Measurements from ENCODE around the gene SLC25A22.

SLC25A22 gene

DNA sequence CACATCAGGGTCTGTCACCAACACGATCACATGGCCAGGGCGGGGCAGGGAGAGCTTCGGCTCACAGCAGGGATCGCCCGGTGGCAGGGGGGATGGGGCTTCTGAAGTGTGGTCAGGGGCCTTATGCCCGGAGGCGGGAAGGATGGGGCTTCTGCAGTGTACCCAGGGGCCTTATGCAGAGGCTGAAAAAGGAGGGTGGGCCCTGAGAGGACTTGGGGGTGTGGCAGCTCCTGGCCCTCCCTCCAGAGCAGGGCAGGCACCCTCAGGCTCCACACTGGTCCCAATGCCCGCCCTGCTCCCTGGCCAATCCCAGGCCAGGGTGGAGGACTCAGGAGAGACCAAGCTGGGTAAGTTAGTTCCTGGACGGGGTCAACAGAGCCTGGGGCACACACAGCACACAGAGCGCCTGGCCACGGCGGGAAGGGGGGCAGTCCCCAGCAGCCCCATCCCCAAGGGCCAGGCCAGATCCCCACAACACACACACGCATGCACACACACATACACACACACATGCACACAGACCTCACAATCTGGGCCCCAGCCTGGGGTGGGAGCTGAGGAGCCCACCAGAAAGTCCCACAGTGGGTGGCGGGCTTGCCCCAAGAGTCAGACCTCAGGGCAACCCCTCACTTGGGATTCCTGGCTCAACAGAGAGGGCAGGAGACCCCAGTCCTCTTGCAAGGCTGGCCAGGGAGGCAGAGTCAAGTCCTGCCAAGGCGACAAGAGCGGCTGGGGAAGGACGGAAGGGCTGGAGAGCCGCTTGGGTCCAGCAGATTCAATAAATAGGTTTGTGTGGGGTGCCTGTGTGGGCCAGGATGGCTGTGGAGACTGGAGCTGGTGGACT lies 7.1 kb downstream of the SLC25A22 start:
- no peak for DNase-seq (ENCODE audit: low read depth in 2 of 2)

DNA sequence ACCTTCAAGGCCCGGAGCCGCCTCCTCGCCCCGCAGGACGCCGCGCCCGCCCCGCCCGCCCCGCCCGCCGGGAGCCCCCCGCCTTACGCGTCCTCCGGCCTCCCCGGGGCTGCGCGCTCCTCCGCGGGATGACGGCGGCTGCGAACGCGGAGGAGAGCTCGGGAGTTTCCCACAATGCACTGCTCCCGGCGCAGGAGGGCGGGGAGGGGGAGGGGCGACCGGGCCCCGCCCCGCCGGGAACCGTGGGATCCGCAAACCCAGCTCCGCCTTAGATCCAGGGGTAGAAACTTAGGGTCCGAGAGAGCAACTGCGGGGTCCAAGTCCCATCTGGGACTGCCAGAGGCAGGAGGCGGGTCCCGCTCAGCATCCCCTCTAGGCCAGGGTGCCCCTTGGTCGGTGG lies 8.1 kb downstream of the SLC25A22 start, which contains the start of gene CEND1:
Gene CEND1, minus strand, starts transcription at position 148 of the 400 bp plus-strand sequence. CDS start 1,514 bp downstream, outside the sequence.
- peak in 1 of 2 donors; percentile 52 for DNase-seq (ENCODE audit: low read depth in 2 of 2)

DNA sequence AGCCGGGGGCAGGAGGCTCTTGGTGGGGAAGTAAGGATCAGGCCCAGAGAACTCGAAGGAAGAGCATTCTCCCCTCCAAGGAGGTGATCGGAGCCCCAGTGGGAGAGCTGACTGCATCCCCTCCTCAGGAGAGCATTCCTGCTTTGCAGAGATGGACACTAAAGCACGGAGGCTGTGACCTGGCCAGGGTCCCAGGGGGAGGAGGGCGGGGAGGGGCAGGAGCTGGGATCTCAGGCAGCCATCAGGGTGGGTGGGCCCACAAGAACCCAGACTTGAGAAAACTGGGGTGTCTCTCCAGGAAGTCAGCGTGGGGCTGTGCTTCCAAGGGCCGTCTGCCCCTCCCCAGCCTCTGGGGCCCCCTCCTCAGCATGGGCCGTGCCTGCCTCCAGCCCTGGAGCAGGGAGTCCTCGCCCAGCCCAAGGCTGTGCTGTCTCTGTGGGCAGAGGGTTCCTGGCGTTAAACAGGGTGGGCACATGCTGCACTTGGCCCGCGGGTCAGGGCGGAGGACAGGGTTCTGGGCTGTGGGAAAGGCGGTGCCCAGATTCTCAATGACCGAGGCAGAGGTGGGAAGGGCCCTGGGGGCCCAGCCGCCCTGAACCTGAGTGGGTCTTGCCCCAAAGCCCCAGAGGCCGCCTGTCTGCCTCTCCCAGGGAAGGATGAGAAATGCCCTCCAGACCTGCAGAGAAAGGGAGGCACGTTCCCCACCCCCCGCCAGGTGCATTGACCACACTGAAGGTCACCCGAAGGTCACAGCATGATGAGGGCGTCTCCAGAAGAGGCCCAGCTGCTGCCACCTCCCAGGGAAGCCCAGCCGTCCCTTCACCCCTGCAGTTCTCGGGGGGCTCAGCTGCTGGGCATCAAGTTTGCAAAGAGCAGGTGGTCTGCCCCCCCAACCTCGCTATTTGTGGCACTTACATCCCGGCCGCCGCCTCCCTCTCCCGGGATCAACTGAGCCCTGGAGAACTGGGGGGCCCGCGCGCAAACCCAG lies 8.8 kb downstream of the SLC25A22 start:
- no peak for DNase-seq (ENCODE audit: low read depth in 2 of 2)

DNA sequence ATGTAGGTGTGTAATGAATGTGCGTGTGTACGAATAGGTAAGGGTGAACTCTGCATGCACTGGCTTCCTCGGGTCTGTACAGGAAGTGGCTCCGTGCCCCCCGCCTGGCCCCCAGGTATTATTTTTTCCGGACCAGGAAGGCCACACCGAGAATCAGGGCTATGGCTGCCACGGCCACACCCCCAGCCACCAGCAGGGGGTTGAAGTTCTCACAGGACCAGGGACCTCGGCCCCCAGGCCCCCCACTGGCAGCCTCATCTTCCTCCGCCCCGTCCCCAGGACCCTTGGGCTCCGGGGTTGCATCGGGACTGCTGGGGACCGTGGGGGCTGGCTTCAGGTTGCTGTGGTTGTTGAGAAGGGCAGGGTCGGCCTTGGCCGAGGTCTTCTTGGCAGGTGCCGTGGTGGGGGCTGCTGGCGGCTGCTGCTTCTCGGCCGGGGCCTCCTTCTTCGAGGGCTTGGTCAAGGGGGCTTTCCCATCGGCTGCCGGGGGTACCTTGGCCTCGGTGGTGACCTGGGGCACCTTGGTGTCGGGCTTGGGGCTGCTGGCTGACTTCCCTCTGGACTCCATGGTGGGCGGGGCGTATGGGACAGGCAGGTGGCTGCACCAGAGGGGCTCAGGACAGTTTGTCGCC lies 10.0 kb downstream of the SLC25A22 start:
- no peak for DNase-seq (ENCODE audit: low read depth in 2 of 2)

DNA sequence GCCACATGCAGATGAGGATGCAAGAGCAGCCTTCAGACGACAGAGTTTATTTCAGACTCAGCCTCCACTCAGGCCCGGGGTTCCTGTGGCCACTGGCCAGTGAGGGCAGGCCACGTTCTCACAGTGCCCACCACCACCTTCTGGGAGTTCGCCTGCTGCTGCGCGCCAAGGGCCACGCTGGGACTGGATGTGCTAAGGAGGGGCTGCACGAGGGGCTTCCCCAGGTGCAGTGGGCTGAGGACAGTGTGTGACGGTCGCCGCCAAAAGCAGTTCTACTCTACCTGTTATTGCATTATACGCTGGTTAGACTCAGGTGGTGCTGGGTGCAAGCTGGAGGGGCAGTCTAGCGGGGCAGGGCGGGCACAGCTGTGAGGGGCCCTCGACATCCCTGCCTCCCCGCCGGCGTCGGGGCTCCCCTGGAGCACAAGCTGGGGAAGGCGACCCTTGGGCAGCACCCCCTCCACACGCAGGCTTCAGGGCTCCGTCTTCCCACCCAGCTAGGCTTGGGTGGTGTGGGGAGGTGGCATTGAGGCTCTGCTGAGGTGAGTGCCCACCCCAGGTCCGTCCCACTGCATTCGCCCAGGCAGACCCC lies 10.9 kb downstream of the SLC25A22 start:
- no peak for DNase-seq (ENCODE audit: low read depth in 2 of 2)

DNA sequence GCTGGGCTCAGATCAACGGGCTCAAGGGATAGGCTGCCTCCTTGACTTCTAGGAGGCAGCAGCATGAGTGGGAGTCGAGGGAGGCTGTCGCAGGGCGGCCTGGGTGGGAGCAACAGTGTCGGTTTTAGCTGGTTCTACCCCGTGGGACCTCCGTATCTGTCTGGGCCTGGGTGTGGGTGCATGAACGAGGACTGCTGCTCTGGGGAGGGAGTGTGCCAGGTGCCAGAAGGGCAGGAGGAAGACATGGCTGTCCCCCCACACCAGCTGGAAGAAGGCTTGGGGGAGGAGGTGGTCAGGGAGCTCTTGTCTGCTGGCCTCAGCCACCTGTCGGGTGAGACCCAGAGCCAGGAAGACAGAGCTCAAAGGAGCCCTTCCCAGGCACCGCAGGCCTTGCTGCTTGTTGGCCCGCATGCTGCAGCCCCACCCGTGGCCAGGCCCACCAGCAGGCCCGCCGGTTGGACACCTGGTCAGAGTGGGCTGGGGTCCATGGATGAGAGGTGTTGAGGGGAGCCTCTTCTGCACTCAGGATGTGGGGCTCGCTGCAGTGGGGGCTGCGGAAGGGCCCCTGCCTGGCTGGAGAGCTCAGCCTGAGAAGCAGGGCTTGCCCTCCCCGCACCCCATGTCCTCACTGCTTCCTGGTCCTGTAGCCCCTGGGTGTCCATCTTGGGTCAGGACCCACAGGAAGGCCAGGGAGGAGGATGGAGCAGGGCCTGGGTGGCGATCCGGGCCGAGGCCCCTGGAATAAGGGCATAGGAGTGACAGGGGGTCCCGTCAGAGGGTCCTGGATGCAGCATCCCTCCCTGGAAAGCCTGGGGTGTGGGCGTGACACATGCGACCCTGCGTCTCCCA lies 11.6 kb downstream of the SLC25A22 start:
- DNase-seq (ENCODE audit: low read depth in 2 of 2), result no peak

DNA sequence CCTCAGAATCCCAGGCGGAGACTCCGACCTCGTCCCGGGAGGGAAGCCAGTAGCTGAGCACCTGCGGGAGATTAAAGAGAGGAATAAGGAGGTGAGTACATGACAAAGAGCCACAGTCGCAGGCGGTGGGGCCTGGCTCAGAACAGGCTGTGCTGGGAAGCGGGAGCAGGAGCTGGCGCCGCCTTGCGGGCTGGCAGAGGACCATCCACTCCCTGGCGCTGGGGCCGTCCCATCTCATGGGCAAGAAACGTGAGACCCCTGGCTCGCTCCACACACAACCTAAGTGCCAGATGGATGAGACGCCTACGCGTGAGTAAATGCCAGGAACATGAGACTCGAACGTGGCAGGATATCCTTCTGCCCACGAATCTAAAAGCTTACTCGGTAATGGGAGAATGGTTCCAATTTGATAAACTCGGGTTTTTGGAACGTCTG lies 14.5 kb downstream of the SLC25A22 start:
- DNase-seq (ENCODE audit: low read depth in 2 of 2), result no peak

DNA sequence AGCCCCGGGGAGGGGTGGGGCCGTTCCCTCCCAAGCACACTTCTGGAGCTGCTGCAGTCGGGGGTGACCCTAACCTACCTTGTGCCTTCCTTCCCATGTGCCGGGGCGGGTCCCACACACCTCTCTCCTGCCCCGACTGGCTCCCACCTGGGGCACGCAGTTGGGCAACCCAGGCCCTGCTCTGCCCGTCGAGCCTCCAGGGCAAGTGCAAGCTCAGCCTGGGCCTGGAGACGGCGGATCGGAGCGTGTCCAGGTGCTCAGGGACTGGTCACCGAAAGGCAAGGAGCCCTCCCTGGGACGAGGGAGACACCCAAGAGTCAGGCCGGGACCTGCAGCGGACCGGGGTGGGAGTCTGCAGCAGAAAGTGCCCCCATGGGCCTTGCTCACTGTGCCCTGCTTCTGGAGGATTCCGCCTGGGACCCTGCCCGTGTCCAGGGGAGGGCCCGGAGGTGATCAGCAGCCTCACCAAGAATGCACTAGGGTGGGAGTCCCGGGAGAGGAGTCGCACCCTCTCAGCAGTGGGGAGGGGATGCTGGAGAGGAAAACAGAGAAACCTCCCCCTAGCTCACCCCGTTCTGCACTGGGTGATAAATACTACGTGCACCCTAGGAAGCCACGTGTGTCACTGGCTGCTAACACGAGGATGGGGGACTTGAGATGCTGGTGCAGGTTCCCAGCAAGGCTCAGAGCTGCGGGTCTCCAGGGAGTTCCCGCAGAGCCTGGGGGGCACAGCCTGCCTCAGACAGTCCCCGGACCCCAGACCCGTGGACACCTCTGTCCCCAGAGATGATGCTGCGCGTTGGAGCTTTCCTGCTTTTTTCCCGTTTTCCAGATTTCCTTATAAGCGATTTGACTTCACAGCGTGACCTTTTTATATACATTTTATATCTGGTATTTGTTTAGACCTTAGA lies 15.6 kb downstream of the SLC25A22 start:
- no peak for DNase-seq (ENCODE audit: low read depth in 2 of 2)

DNA sequence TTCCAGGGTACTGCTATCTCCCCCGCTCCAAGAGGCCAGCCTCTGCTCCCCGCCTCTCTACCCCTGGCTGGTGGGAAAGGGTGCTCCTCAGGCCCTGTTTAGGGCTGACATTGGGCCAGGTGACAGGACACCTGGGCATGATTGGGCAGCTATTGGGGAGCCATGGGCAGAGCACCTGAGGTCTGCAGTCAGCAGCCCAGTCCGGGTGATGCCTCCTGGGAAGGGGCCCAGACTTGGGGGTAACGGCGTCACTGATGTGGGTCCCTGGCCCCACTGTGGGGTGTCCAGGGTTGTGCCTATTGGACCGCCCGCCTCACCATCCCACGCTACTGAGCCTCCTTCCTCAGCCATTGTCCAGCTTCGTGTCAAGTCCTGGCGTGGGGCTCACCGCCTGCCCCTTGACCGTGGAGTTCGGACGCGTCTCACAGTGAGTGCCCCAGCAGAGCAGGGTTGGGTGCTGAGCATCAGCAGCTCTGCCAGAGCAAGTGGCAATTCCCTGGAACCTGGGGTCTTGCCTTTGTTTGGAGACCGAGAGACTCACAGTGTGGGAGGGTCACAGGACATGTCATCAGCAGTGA lies 18.0 kb downstream of the SLC25A22 start:
- DNase-seq (ENCODE audit: low read depth in 2 of 2), result no peak

DNA sequence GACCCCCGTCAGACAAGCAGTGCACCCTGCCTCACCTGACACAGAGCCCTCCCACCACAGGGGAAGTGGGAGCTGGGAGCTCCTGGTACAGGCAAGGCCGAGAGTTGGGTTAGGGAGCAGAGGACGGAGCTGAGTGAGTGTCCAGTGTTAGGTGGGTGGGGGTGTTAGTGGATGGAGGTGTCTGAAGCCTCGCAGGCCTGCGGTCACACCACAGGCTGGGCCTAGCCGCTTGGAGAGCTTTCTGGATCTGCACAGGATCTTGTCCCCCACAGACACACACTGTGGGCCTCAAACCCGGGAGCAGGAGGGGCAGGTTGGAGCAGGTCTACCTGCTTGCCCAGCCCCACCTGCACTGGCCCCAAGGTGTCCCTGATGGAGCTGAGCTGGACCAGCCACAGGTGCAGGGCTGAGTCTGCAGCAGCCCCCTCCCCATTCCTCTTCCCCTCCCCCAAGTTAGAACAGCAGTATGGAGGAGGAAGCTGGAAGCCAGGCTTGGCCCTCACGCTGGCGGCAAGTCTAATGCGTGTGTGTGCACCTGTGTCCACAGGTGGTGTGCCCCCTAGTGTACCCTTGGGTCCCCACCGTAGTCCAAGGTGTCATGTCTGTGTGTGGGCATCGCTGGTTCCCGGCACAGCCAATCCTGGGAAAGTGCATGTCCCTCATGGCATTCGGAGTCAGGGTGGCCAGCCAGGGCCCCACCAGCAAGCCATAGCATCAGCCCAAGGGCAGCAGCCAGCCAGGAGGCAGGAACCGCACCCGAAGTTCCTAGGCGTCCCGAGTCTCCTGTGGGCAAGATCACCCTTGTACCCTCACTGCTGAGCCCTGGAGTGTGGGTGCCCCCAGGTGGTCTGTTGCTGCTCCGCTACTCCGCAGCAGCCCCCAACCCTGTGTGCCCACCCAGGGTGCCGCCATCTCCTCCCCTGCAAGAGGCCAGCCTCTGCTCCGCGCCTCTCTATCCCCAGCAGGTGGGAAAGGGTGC lies 18.8 kb downstream of the SLC25A22 start:
- no peak for DNase-seq (ENCODE audit: low read depth in 2 of 2)

DNA sequence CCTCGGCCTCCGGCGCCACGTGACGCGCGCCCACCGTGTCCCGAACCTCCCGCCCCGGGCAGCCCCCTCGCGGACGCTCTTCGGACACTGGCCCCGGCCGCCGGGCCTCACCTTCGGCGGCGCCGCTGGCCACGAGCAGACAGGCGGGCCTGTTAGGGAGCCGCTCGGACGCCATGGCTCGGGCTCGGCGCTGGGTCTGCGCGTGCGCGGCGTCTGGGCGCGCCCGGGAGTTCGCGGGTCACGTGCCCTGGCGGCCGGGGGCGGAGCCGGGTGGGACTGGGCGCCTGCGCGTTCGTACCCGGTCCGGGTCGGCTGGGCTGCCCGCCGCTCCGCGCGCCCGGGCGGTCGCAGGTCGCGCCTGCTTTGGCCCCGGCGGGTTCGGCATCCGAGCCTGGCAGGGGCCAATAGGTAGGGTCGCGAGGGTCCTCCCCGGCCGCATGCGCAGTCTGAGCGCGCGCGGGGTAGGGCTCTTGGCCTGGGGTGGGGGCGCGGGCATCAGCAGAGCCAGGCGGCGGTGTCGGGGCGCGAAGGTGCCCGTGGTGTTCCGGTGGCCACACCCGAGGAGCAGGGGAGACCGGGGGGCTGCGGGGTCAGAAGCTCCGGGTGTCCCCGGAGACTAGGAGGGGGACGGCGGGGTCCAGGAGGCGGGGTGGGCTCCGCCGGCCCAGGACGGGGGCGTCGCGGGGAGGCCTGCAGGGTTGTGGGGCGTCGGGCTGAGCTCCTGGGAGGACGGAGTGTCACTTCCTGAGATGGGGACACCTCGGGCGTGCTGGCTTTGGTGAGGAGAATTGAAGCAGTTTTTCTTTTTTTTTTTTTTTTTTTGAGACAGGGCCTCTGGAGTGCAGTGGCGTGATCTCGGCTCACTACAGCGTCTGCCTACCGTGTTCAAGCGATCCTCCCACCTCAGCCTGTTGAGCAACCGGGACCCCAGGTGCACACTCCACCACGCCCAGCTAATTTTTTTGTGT lies 20.5 kb downstream of the SLC25A22 start, which contains the start of gene GATD1:
Gene GATD1, minus strand, starts transcription at position 200 of the 968 bp plus-strand sequence. Its CDS starts 25 bp downstream, at position 175.
- peak; percentile 92 to 96 for DNase-seq (ENCODE audit: low read depth in 2 of 2)

DNA sequence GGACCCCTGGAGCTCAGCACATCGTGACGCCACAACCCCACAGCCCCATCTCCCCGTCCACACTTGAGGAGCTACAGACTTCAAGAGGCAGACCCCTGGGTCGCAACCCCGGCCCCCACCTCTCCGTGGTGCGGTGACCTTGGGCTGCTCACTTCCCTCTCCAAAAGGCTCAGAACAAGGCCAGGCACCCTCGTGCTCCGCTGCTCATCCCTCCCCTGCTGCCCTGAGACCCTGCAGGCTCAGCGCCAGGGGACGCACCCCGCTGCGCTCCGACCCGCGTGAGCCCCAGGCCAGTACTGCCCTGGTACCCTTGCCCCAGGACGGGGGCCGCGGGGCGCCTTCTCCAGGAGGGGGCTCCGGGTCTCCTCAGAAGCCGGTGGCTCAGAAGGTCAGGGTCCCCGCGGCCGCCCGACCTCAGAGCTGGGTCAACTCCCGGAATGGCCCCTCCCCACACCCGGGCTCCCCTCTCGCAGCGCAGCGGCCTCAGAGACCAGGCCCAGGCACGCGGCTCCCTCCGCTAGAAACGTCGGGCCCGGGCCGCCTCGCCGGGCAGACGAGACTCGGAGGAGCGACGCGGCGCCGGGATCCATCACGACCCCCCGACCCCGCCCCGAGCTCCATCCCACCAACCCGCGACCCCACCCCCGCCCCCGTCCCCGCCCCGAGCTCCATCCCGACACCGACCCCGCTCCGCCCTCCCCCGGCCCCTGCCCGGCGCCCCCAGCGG lies 21.4 kb downstream of the SLC25A22 start:
- DNase-seq (ENCODE audit: low read depth in 2 of 2), result no peak

DNA sequence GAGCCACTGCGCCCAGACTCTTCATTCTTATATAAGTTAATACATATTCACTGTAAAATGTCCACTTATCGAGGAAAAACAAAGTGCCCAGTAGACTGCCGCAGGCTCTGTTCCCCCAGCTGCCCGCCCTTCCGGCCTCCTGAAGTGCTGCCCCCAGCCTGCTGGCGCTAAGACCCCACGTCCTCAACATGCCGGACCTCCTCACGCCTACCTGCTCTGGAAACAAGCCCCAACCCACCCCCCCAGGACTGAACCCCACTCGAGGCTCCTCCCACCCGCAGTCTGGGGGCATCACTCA lies 21.9 kb downstream of the SLC25A22 start:
- DNase-seq (ENCODE audit: low read depth in 2 of 2), result no peak

DNA sequence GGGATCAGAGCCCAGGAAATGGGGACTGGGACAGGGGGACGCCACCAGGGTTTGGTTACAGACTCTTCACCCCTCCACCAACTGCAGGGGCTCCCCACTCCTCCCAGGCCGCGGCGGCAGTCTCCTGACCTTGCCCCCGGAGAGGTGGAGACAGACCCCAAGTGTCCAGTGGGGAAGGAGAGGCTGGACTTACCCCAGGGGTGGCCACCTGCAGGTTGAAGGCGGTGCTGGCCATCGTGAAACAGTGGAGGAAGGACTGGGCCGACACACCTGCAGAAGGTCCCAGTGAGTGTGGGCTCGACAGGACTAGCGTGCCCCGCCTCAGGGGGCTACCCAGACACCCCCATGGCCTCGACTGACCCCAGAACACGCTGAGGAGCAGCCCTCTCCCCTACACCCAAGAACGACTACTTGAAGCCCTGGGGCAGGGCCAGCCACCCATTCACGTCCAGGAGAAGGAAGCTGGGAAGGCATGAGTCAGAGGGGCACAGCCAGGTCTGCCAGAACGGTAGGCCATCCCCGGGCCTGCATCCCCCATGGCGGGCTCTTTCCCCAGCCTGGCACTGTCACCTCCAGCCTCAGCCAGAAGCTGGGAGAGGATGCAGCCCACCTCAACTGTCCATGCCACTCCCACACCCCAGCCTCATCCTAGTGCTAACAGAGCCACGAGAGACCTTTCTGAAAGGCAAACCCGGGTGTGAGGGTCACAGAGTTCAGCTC lies 23.0 kb downstream of the SLC25A22 start:
- DNase-seq (ENCODE audit: low read depth in 2 of 2), result no peak

DNA sequence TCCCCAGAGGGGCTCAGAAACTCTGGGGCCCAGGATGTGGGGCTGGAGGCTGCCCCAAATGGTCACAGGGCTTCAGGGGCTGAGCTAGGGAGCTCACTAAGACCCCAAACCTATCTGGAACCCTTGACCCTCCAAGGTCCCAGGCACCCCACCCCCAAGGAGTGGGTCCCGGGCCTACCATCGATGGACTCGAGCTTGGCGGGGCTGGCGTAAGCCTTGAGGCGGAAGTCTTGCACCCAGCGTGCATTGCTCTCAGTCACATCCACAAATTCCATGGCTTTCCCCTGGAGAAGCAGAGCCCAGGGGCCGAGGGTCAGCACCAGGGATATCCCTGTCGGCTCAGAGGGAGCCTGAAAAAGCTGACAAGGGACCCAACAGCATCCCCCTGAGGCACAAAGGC lies 24.3 kb downstream of the SLC25A22 start:
- DNase-seq (ENCODE audit: low read depth in 2 of 2), result no peak
